Erythroblast (primary cell): ENCODE data around the gene PCDHAC1.

Experiments
- GATA1 ChIP-seq: IDR thresholded peaks from 2 replicates; pipeline ENCODE4 v1.6.1; 2011; ENCODE audit warnings: low read depth, mild to moderate bottlenecking, control low read depth, low read length, moderate library complexity
- POLR2A ChIP-seq: IDR thresholded peaks from 2 replicates; pipeline ENCODE4 v1.6.1; 2011; ENCODE audit warnings: mild to moderate bottlenecking, low read length

DNA sequence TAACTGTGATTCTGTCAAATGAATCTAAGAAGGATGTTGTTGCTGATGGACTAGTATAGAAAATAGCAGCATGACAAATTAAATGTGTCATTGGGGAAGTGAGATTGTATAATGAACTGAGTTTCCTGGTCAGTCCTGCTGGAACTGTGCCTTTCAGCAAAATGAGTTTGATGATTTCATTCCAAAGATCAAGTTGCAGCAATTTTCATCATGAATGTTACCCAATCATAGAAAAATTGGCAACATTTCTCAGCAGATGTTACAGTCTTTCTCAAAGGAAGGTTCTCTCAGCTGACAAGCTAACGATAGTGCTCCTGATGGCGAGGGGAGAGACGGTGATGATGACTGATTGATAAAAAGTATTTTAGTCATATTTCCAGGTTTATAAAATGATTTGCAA lies 50.9 kb downstream of the PCDHAC1 start:
- no peak for TF ChIP-seq POLR2A
- TF ChIP-seq GATA1, result no peak
